Thyroid gland (tissue), 4 donors: ENCODE data around the gene AGK. TPM values are rescaled to one million over a fixed set of nuclear protein-coding genes. Genes with fewer than 3 reads are reported as not detected.
A peak's percentile ranks its signal among the peaks of the same experiment; 100 is the strongest.

Source experiments
- DNase-seq, 2 donors: peaks; one replicate each; pipeline ENCODE4 v3.0.0-alpha.2; 2019
- H3K27ac ChIP-seq, 3 donors: fragments of 200-600 bp; sonication (generic); 1 replicate in 2 of 3; 2 replicates in 1 of 3; pipeline ENCODE4 v1.5.1; 2016 to 2019; ENCODE audit warnings: mild to moderate bottlenecking in 1 of 3, moderate library complexity in 1 of 3
- H3K27me3 ChIP-seq: fragments of 200-600 bp; sonication (generic); one replicate; pipeline ENCODE4 v1.5.1; 2019
- H3K36me3 ChIP-seq, 2 donors: fragments of 200-600 bp; sonication (generic); one replicate each; pipeline ENCODE4 v1.5.1; 2016 to 2019
- H3K4me1 ChIP-seq, 2 donors: fragments of 200-600 bp; sonication (generic); one replicate each; pipeline ENCODE4 v1.5.1; 2017 to 2019
- H3K4me3 ChIP-seq, 3 donors: fragments of 200-600 bp; sonication (generic); replicated peaks in 1 of 3; 1 replicate in 2 of 3; 2 replicates in 1 of 3; pipeline ENCODE4 v1.5.1; 2016; ENCODE audit warnings: mild to moderate bottlenecking in 1 of 3
- H3K9me3 ChIP-seq: fragments of 200-600 bp; sonication (generic); one replicate; pipeline ENCODE4 v1.5.1; 2017
- POLR2A ChIP-seq, 2 donors: fragments of 450-650 bp; IDR thresholded peaks; one replicate each; pipeline ENCODE4 v1.6.1; 2017; ENCODE audit warnings: antibody characterized with exemption in 2 of 2, mild to moderate bottlenecking in 2 of 2, moderate library complexity in 1 of 2
- WGBS, 2 donors: methylation state at CpG; one replicate each; pipeline ENCODE4 v1.1.5; 2017; 5-methylcytosine and 5-hydroxymethylcytosine counted together
- intact Hi-C: fragments of 100-400 bp; cut with DNase I; formaldehyde crosslinking; loops from one replicate; pipeline ENCODE4 v1.15.1; 2023
- total RNA-seq, 4 donors: library from RNA; depleted of rRNA; stranded (reverse); fragments of >200 nt; gene quantifications; one replicate each; pipeline ENCODE4 v1.2.3, GENCODE V29; 2016
- TF ChIP-seq, protein P1 (sequence below), 6 experiments: fragments of 200-600 bp in 3 of 6; fragments of 450-650 bp in 3 of 6; sonication (generic) in 3 of 6; IDR thresholded peaks; one replicate each; pipeline ENCODE4 v1.5.1; 2016 to 2019; ENCODE audit warnings: antibody characterized with exemption in 6 of 6, mild to moderate bottlenecking in 2 of 6, inconsistent platforms in 1 of 6, moderate library complexity in 1 of 6

The AGK gene
- total RNA-seq, 4 donors from 2014 or later: 28.2 to 36.7 (median 32.2) TPM

- Histone ChIP-seq H3K36me3 (no peaks in the 10 kb centered on the region), H3K4me1 (peaks cover 16 to 35% of the 10 kb centered on the region in 2 donors), H3K27ac (peak overlapping the region in 1 of 3 donors; percentile 9), H3K9me3 (no peaks in the 10 kb centered on the region), H3K27me3 (no peaks in the 10 kb centered on the region), H3K4me3 (no peak overlapping the region)
- TF ChIP-seq, protein P1, sequence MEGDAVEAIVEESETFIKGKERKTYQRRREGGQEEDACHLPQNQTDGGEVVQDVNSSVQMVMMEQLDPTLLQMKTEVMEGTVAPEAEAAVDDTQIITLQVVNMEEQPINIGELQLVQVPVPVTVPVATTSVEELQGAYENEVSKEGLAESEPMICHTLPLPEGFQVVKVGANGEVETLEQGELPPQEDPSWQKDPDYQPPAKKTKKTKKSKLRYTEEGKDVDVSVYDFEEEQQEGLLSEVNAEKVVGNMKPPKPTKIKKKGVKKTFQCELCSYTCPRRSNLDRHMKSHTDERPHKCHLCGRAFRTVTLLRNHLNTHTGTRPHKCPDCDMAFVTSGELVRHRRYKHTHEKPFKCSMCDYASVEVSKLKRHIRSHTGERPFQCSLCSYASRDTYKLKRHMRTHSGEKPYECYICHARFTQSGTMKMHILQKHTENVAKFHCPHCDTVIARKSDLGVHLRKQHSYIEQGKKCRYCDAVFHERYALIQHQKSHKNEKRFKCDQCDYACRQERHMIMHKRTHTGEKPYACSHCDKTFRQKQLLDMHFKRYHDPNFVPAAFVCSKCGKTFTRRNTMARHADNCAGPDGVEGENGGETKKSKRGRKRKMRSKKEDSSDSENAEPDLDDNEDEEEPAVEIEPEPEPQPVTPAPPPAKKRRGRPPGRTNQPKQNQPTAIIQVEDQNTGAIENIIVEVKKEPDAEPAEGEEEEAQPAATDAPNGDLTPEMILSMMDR (IDR thresholded peaks at IDR 0.05): no peak
- TF ChIP-seq POLR2A (IDR thresholded peaks at IDR 0.05): no peak
- 77 to 81% methylated on average over 10 of the region's 10 CpGs for WGBS, 2 donors
- intact Hi-C loops: no loop called here
- DNase-seq: no peak
These were observed 146.1 kb downstream of the AGK start for GRCh38 chr7:141697211-141697871.

- Histone ChIP-seq H3K36me3 (no peaks in the 10 kb centered on the region), H3K9me3 (no peaks in the 10 kb centered on the region), H3K27me3 (no peaks in the 10 kb centered on the region), H3K4me1 (peaks cover 16 to 42% of the 10 kb centered on the region in 2 donors), H3K4me3 (no peak overlapping the region), H3K27ac (no peak overlapping the region)
- intact Hi-C loops: no loop called here
- TF ChIP-seq POLR2A (IDR thresholded peaks at IDR 0.05): no peak
- TF ChIP-seq, protein P1 (IDR thresholded peaks at IDR 0.05): no peak
- WGBS, 2 donors: 95 to 97% methylated on average over 1 of the region's 1 CpG
- no peak for DNase-seq
These were observed 147.2 kb downstream of the AGK start for GRCh38 chr7:141698247-141699015.

DNA sequence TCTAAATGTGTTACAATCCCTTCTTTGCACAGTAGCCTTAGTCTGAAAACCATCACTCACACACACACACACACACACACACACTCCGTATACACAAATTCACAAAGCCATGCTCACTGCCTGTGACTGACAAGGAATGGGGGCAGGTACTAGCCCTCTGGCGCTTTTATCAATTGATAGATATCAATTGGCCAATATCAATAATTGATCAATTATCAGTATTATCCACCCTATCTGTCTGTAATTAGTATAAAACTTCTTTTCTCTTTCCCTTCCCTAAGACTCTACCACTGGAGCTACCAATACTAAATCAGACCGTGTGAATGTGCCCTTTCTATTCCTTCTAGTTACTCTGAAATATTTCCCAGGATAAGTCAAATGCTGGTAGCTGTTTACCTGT is 148.7 kb downstream of the AGK start:
- no peak overlapping the region for H3K4me3 ChIP-seq
- peaks cover 16 to 42% of the 10 kb centered on the region in 2 donors for H3K4me1 ChIP-seq
- no peaks in the 10 kb centered on the region for H3K36me3 ChIP-seq
- intact Hi-C loops: loop anchor here (5.0 kb wide), 1 partner anchor 33 kb away; no protein-coding TSS in a partner anchor
- TF ChIP-seq, protein P1 (IDR thresholded peaks at IDR 0.05): no peak
- no peak for TF ChIP-seq POLR2A (IDR thresholded peaks at IDR 0.05)
- no peaks in the 10 kb centered on the region for H3K9me3 ChIP-seq
- no peaks in the 10 kb centered on the region for H3K27me3 ChIP-seq
- no peak for DNase-seq
- H3K27ac ChIP-seq: no peak overlapping the region
- 83 to 85% methylated on average over 3 of the region's 3 CpGs for WGBS, 2 donors

DNA sequence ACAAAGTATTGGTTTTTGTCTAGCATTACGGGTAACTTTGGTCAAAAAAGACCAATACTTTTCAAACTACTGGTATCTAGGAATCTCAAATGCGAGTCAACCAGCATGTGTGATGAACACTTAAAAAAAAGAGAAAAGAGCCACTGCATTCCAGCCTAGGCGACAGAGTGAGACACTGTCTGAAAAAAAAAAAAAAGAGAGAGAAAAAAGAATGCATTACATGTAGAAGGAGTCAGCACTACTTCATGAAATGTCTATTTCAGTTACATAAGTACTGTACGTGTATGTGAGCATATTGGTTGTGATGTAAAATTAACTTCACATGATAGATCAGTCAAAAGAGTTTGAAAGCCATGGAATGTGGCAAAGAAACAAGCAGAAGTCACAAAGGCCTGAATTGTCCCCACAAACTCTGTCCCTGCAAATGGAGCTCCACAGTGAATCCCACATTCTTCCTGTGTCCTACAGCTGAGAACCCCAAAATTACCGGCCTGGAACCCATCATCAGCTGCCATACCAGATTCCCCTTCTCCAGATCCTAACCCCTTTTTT is 149.2 kb downstream of the AGK start:
- intact Hi-C loops: loop anchor here (5.0 kb wide), 1 partner anchor 33 kb away; no protein-coding TSS in a partner anchor
- whole genome bisulfite sequencing, 2 donors: 70 to 78% methylated on average over 5 of the region's 5 CpGs

More for the DNA sequence above, 149.2 kb downstream of the AGK start:
- Histone ChIP-seq H3K4me3 (peak overlapping the region in 1 of 3 donors; percentile 75), H3K36me3 (no peaks in the 10 kb centered on the region), H3K27me3 (no peaks in the 10 kb centered on the region), H3K9me3 (no peaks in the 10 kb centered on the region), H3K27ac (peak overlapping the region in 2 of 3 donors; percentile 78 to 90), H3K4me1 (peaks cover 16 to 42% of the 10 kb centered on the region in 2 donors)
- no peak for TF ChIP-seq POLR2A (IDR thresholded peaks at IDR 0.05)
- TF ChIP-seq, protein P1 (IDR thresholded peaks at IDR 0.05): no peak
- no peak for DNase-seq
